Forelimb muscle (tissue), 1 donor: ENCODE results near the gene PPM1L. TPM values are rescaled to one million over a fixed set of nuclear protein-coding genes. Genes with fewer than 3 reads are reported as not detected.
"Not testable (repeated sequence)": the region's sequence is repeated elsewhere in the genome, so short reads cannot be mapped to it uniquely, and the experiment has no call there.

Source experiments
- DNase-seq: peaks from one replicate; pipeline ENCODE4 v3.0.0-alpha.2; 2013; ENCODE audit warnings: low read depth
- polyA plus RNA-seq: library from polyadenylated mRNA; unstranded; fragments of 120-200 nt; gene quantifications from one replicate; pipeline ENCODE4 v1.2.1, GENCODE V29; 2013; ENCODE audit not compliant: insufficient read length

The PPM1L gene
- polyA plus RNA-seq, 1 donor, result 10.0 TPM

- no peak for DNase-seq
Observed at GRCh38 chr3:160986069-160986468, 230.0 kb downstream of the PPM1L start.

- DNase-seq, result no peak
Observed at GRCh38 chr3:160987982-160988964, 232.2 kb downstream of the PPM1L start.

GRCh38 chr3:160990446-160990845 lies 234.4 kb downstream of the PPM1L start:
- DNase-seq, result no peak

- no peak for DNase-seq
Observed at GRCh38 chr3:160992712-160993111, 236.7 kb downstream of the PPM1L start.

- no peak for DNase-seq
Observed at GRCh38 chr3:160996811-160997210, 240.8 kb downstream of the PPM1L start.

- DNase-seq, result no peak
Observed at GRCh38 chr3:160998581-160998980, 242.6 kb downstream of the PPM1L start.

- no peak for DNase-seq
Observed at GRCh38 chr3:160999274-160999673, 243.2 kb downstream of the PPM1L start.

- no peak for DNase-seq
Observed at GRCh38 chr3:161008086-161008485, 252.1 kb downstream of the PPM1L start.

- DNase-seq, result not testable (repeated sequence)
Observed at GRCh38 chr3:161010151-161010550, 254.1 kb downstream of the PPM1L start.

- no peak for DNase-seq
Observed at GRCh38 chr3:161014843-161015749, 259.1 kb downstream of the PPM1L start.

GRCh38 chr3:161016417-161017313 lies 260.6 kb downstream of the PPM1L start:
- DNase-seq, result no peak

GRCh38 chr3:161017971-161018370 lies 261.9 kb downstream of the PPM1L start:
- DNase-seq, result no peak

GRCh38 chr3:161020256-161020655 lies 264.2 kb downstream of the PPM1L start:
- DNase-seq, result no peak

GRCh38 chr3:161025911-161026310 lies 269.9 kb downstream of the PPM1L start:
- no peak for DNase-seq

GRCh38 chr3:161026612-161027510 lies 270.8 kb downstream of the PPM1L start:
- DNase-seq, result no peak

- no peak for DNase-seq
Observed at GRCh38 chr3:161028555-161029153, 272.6 kb downstream of the PPM1L start.

- no peak for DNase-seq
Observed at GRCh38 chr3:161031134-161031533, 275.1 kb downstream of the PPM1L start.

- not testable (repeated sequence) for DNase-seq
Observed at GRCh38 chr3:161034913-161035550, 279.0 kb downstream of the PPM1L start.

- DNase-seq, result no peak
Observed at GRCh38 chr3:161035711-161036110, 279.7 kb downstream of the PPM1L start.
